HEK293 (cell line): ENCODE results near the gene PTMA.
"Not testable (repeated sequence)": the region's sequence is repeated elsewhere in the genome, so short reads cannot be mapped to it uniquely, and the experiment has no call there.

ENCODE experiments used
- CTCF ChIA-PET: fragments of 350-600 bp; formaldehyde crosslinking; extraction: SDS; loops from one replicate; lab custom pipeline; 2021; ENCODE audit warnings: antibody characterized with exemption; lab: Yijun Ruan, JAX
- POLR2A ChIA-PET: fragments of 300-600 bp; formaldehyde crosslinking; extraction: SDS; loops from one replicate; lab custom pipeline; 2020; ENCODE audit warnings: antibody characterized with exemption, inconsistent platforms; lab: Yijun Ruan, JAX
- H3K27ac ChIP-seq: fragments of 200-500 bp; sonication (Bioruptor generic); 2 replicates; pipeline ENCODE4 v1.5.1; 2014; ENCODE audit warnings: low read depth, low read length, control low read depth, inconsistent platforms; ENCODE audit errors: extremely low read depth
- H3K36me3 ChIP-seq, 2 experiments: fragments of 200-500 bp in 1 of 2; sonication (Bioruptor generic) in 1 of 2; 1 replicate in 1 of 2; 2 replicates in 1 of 2; pipeline ENCODE4 v1.5.1; 2014 to 2017; ENCODE audit warnings: inconsistent platforms in 2 of 2, low read length in 2 of 2; ENCODE audit not compliant: control insufficient read depth in 2 of 2, insufficient read depth in 1 of 2
- H3K4me1 ChIP-seq: fragments of 200-500 bp; sonication (Bioruptor generic); 2 replicates; pipeline ENCODE4 v1.5.1; 2014; ENCODE audit warnings: mild to moderate bottlenecking, low read length, inconsistent platforms; ENCODE audit not compliant: control insufficient read depth, insufficient read depth
- H3K4me3 ChIP-seq: 2 replicates; pipeline ENCODE4 v1.5.1; 2011; ENCODE audit warnings: low read depth, mild to moderate bottlenecking, control low read depth, low read length, moderate library complexity
- H3K9me3 ChIP-seq: fragments of 200-500 bp; sonication (Bioruptor generic); 2 replicates; pipeline ENCODE4 v1.5.1; 2014; ENCODE audit warnings: low read depth, low read length, inconsistent platforms; ENCODE audit not compliant: control insufficient read depth, insufficient read depth
- GLIS1 ChIP-seq: fragments of 450-650 bp; formaldehyde crosslinking; IDR thresholded peaks from 2 replicates; pipeline ENCODE4 v1.5.1; 2016; ENCODE audit warnings: missing biosample characterization, missing genetic modification characterization
- HOXC10 ChIP-seq: sonication (generic); formaldehyde crosslinking; IDR thresholded peaks from 2 replicates; pipeline ENCODE4 v1.8.1; 2023; ENCODE audit warnings: mild to moderate bottlenecking, missing genetic modification reagents
- IKZF3 ChIP-seq: fragments of 450-650 bp; IDR thresholded peaks from 2 replicates; pipeline ENCODE4 v1.5.0; 2018; ENCODE audit warnings: missing biosample characterization, mild to moderate bottlenecking, missing genetic modification characterization, moderate library complexity
- KLF16 ChIP-seq: fragments of 450-650 bp; formaldehyde crosslinking; IDR thresholded peaks from 2 replicates; pipeline ENCODE4 v1.5.1; 2017; ENCODE audit warnings: missing biosample characterization, missing genetic modification characterization
- SP3 ChIP-seq: fragments of 450-650 bp; formaldehyde crosslinking; IDR thresholded peaks from 2 replicates; pipeline ENCODE4 v1.5.1; 2016; ENCODE audit warnings: missing biosample characterization, missing genetic modification characterization
- TCF7L2 ChIP-seq: IDR thresholded peaks from 2 replicates; pipeline ENCODE4 v1.6.1; 2011; ENCODE audit warnings: low read depth, mild to moderate bottlenecking, inconsistent platforms, low read length, moderate library complexity, borderline replicate concordance
- WT1 ChIP-seq: fragments of 450-650 bp; formaldehyde crosslinking; IDR thresholded peaks from 2 replicates; pipeline ENCODE4 v1.5.1; 2016; ENCODE audit warnings: missing biosample characterization, missing genetic modification characterization
- ZBTB49 ChIP-seq: fragments of 450-650 bp; formaldehyde crosslinking; IDR thresholded peaks from 2 replicates; pipeline ENCODE4 v1.5.1; 2016; ENCODE audit warnings: missing biosample characterization, missing genetic modification characterization, low read depth
- ZIC2 ChIP-seq: fragments of 450-650 bp; formaldehyde crosslinking; IDR thresholded peaks from 2 replicates; pipeline ENCODE4 v1.5.1; 2016; ENCODE audit warnings: missing biosample characterization, missing genetic modification characterization
- ZNF18 ChIP-seq: fragments of 450-650 bp; formaldehyde crosslinking; IDR thresholded peaks from 2 replicates; pipeline ENCODE4 v1.5.1; 2016; ENCODE audit warnings: missing biosample characterization, missing genetic modification characterization
- ZNF221 ChIP-seq: fragments of 450-650 bp; formaldehyde crosslinking; IDR thresholded peaks from 2 replicates; pipeline ENCODE4 v1.5.1; 2017; ENCODE audit warnings: missing biosample characterization, missing genetic modification characterization, borderline replicate concordance
- ZNF266 ChIP-seq: fragments of 450-650 bp; formaldehyde crosslinking; IDR thresholded peaks from 2 replicates; pipeline ENCODE4 v1.5.1; 2016; ENCODE audit warnings: missing biosample characterization, missing genetic modification characterization, low read depth
- ZNF404 ChIP-seq: fragments of 450-650 bp; formaldehyde crosslinking; IDR thresholded peaks from 2 replicates; pipeline ENCODE4 v1.5.1; 2017; ENCODE audit warnings: missing biosample characterization, missing genetic modification characterization
- ZNF513 ChIP-seq: fragments of 450-650 bp; IDR thresholded peaks from 2 replicates; pipeline ENCODE4 v1.5.1; 2018; ENCODE audit warnings: missing biosample characterization, missing genetic modification characterization
- ZNF555 ChIP-seq: fragments of 450-650 bp; formaldehyde crosslinking; conservative IDR thresholded peaks from 2 replicates; pipeline ENCODE4 v1.5.1; 2017; ENCODE audit warnings: missing biosample characterization, mild to moderate bottlenecking, missing genetic modification characterization, inconsistent platforms
- ZNF600 ChIP-seq: fragments of 450-650 bp; formaldehyde crosslinking; IDR thresholded peaks from 2 replicates; pipeline ENCODE4 v1.5.1; 2016; ENCODE audit warnings: missing biosample characterization, missing genetic modification characterization
- ZNF654 ChIP-seq: fragments of 450-650 bp; formaldehyde crosslinking; IDR thresholded peaks from 2 replicates; pipeline ENCODE4 v1.5.1; 2016; ENCODE audit warnings: low read depth, missing biosample characterization, missing genetic modification characterization
- ZNF670 ChIP-seq: fragments of 450-650 bp; formaldehyde crosslinking; IDR thresholded peaks from 2 replicates; pipeline ENCODE4 v1.5.1; 2016; ENCODE audit warnings: missing biosample characterization, missing genetic modification characterization, low read depth
- ZNF792 ChIP-seq: fragments of 450-650 bp; formaldehyde crosslinking; IDR thresholded peaks from 2 replicates; pipeline ENCODE4 v1.5.1; 2016; ENCODE audit warnings: missing biosample characterization, missing genetic modification characterization
- ZNF843 ChIP-seq: fragments of 450-650 bp; formaldehyde crosslinking; IDR thresholded peaks from 2 replicates; pipeline ENCODE4 v1.5.1; 2016; ENCODE audit warnings: missing biosample characterization, missing genetic modification characterization
- ZSCAN5A ChIP-seq: fragments of 450-650 bp; formaldehyde crosslinking; IDR thresholded peaks from 2 replicates; pipeline ENCODE4 v1.5.1; 2016; ENCODE audit warnings: missing biosample characterization, missing genetic modification characterization

PTMA gene

GRCh38 chr2:231707927-231708772, at the start of gene PTMA (continued):
- TF ChIP-seq ZSCAN5A (tag by site-specific recombination), result peak; percentile 27; the same call in 1 of the 2 replicates
- peak; percentile 59; the same call in 1 of the 2 replicates for TF ChIP-seq WT1 (tag by site-specific recombination)
- TF ChIP-seq ZNF221, result no peak
- TF ChIP-seq ZNF513 (tag by site-specific recombination), result no peak
- no peak for TF ChIP-seq ZNF404
- TF ChIP-seq ZNF670 (tag by site-specific recombination), result no peak
- peak; percentile 72 for TF ChIP-seq SP3 (tag by site-specific recombination)
- TF ChIP-seq IKZF3 (tag by site-specific recombination), result peak; percentile 65
- TF ChIP-seq ZNF555, result no peak
- peak; percentile 48 for TF ChIP-seq ZIC2
- TF ChIP-seq KLF16, result no peak
- peak; percentile 24; the same call in 1 of the 2 replicates for TF ChIP-seq ZNF843
- TF ChIP-seq ZNF18, result no peak
- no peak for TF ChIP-seq TCF7L2
- peak; percentile 80; the same call in 1 of the 2 replicates for TF ChIP-seq HOXC10 (CRISPR knock-in tag)
- TF ChIP-seq, all 188 proteins: peak for 45

- H3K4me1 ChIP-seq, H3K36me3 ChIP-seq, H3K9me3 ChIP-seq, POLR2A ChIA-PET, H3K27ac ChIP-seq, H3K4me3 ChIP-seq: not testable (repeated sequence)
- CTCF ChIA-PET, result interaction anchor here (0.9 to 1.7 kb wide), 2 partner anchors 15 to 21 kb away, joined by 3 to 6 read pairs; no protein-coding TSS in a partner anchor
Observed at GRCh38 chr2:231660073-231660472, 48.3 kb upstream of the PTMA start.

- CTCF ChIA-PET, result interaction anchor here (0.9 to 1.7 kb wide), 3 partner anchors 12 to 20 kb away, joined by 3 to 6 read pairs (median 5); no protein-coding TSS in a partner anchor
- no peak overlapping the region for H3K27ac ChIP-seq
- H3K36me3 ChIP-seq, result no peaks in the 10 kb centered on the region
- no peaks in the 10 kb centered on the region for H3K4me1 ChIP-seq
- TF ChIP-seq ZNF600 (no peak), ZNF266 (tag by site-specific recombination) (no peak), ZBTB49 (no peak), GLIS1 (tag by site-specific recombination) (no peak), ZNF792 (no peak), ZNF654 (no peak)
- no peak overlapping the region for H3K4me3 ChIP-seq
- POLR2A ChIA-PET, result no interaction called here
- no peaks in the 10 kb centered on the region for H3K9me3 ChIP-seq
Observed at GRCh38 chr2:231660860-231661259, 47.5 kb upstream of the PTMA start.
